ENCODE data around the gene CLRN1. TPM values are rescaled to one million over a fixed set of nuclear protein-coding genes. Genes with fewer than 3 reads are reported as not detected.

Gene CLRN1
- polyA plus RNA-seq, 1 of the 3 experiments (the other 2 are of a cell fraction): not detected

GRCh38 chr3:150898046-150898754 is 74.3 kb downstream of the CLRN1 start:
- H4K20me1 ChIP-seq (ENCODE audit: insufficient read depth): no peaks in the 10 kb centered on the region
- H3K9me2 ChIP-seq: no peaks in the 10 kb centered on the region
- no peaks in the 10 kb centered on the region for H3F3A ChIP-seq (replicated peaks; ENCODE audit: insufficient read depth)
- H2AFZ ChIP-seq (ENCODE audit: low read depth): no peak overlapping the region
- H3K27me3 ChIP-seq (ENCODE audit: insufficient read depth): peaks cover 33% of the 10 kb centered on the region; the same call in 1 of the 2 replicates
- no peaks in the 10 kb centered on the region for H3K79me2 ChIP-seq (ENCODE audit: insufficient read depth)
- no peaks in the 10 kb centered on the region for H3K9me3 ChIP-seq
- CTCF ChIA-PET: no interaction called here
- no peak overlapping the region for H3K27ac ChIP-seq (ENCODE audit: low read depth in 2 of 2, low read length in 1 of 2)
- POLR2A ChIA-PET: no interaction called here
- H3K36me3 ChIP-seq (replicated peaks in 1 of 2; ENCODE audit: control insufficient read depth in 1 of 2, insufficient read depth in 2 of 2, low read length in 1 of 2): no peaks in the 10 kb centered on the region
- no peaks in the 10 kb centered on the region; a peak in 1 of 4 replicates for H3K4me1 ChIP-seq (ENCODE audit: control insufficient read depth in 1 of 2, insufficient read depth in 2 of 2, low read depth in 1 of 2, low read length in 1 of 2)
- DNase-seq: no peak
- no peak overlapping the region for H3K9ac ChIP-seq
- TF ChIP-seq EZH2phosphoT487 (IDR thresholded peaks at IDR 0.05; ENCODE audit: borderline replicate concordance, low read depth): no peak
- no peak for TF ChIP-seq TCF12 (IDR thresholded peaks at IDR 0.05)
- TF ChIP-seq PBX3 (IDR thresholded peaks at IDR 0.05): no peak
- no peak for TF ChIP-seq FOXJ3 (CRISPR knock-in tag; IDR thresholded peaks at IDR 0.05)
- no peak for TF ChIP-seq USF2 (IDR thresholded peaks at IDR 0.05; ENCODE audit: borderline replicate concordance, low read depth, low read length)
- TF ChIP-seq GATA2 (CRISPR knock-in tag; IDR thresholded peaks at IDR 0.05): no peak
- TF ChIP-seq RCOR1 (IDR thresholded peaks at IDR 0.05; ENCODE audit: low read length): no peak
- no peak for TF ChIP-seq RAD21 (IDR thresholded peaks at IDR 0.05; ENCODE audit: low read length)
- TF ChIP-seq RFX5 (IDR thresholded peaks at IDR 0.05; ENCODE audit: low read length): no peak
- TF ChIP-seq RXRA (IDR thresholded peaks at IDR 0.05; ENCODE audit: borderline replicate concordance, low read depth): no peak
- no peak for TF ChIP-seq EP300 (IDR thresholded peaks at IDR 0.05; ENCODE audit: borderline replicate concordance in 1 of 2, low read depth in 1 of 2, low read length in 1 of 2)
- no peak for TF ChIP-seq SIN3A (IDR thresholded peaks at IDR 0.05; ENCODE audit: borderline replicate concordance, low read depth, low read length)
- TF ChIP-seq ZBTB33 (IDR thresholded peaks at IDR 0.05; ENCODE audit: borderline replicate concordance, low read depth): no peak
- 29% methylated on average over 3 of the region's 3 CpGs for WGBS (ENCODE audit: low lambda C conversion rate)
- H3K4me2 ChIP-seq: no peak overlapping the region
- no peak overlapping the region for H3K4me3 ChIP-seq (ENCODE audit: low read depth in 2 of 2, low read length in 1 of 2)

GRCh38 chr3:150897592-150897991 is 74.9 kb downstream of the CLRN1 start:
- no peaks in the 10 kb centered on the region for H4K20me1 ChIP-seq (ENCODE audit: insufficient read depth)

More at GRCh38 chr3:150897592-150897991, 74.9 kb downstream of the CLRN1 start:
- H3K79me2 ChIP-seq (ENCODE audit: insufficient read depth): no peaks in the 10 kb centered on the region
- ChIA-PET CTCF (no interaction called here), POLR2A (no interaction called here)
- no peaks in the 10 kb centered on the region; a peak in 1 of 4 replicates for H3K4me1 ChIP-seq (ENCODE audit: control insufficient read depth in 1 of 2, insufficient read depth in 2 of 2, low read depth in 1 of 2, low read length in 1 of 2)
- 24% methylated on average over 3 of the region's 3 CpGs for WGBS (ENCODE audit: low lambda C conversion rate)
- H3K9me3 ChIP-seq: no peaks in the 10 kb centered on the region
- H3K36me3 ChIP-seq (replicated peaks in 1 of 2; ENCODE audit: control insufficient read depth in 1 of 2, insufficient read depth in 2 of 2, low read length in 1 of 2): no peaks in the 10 kb centered on the region
- H3K27ac ChIP-seq (ENCODE audit: low read depth in 2 of 2, low read length in 1 of 2): no peak overlapping the region
- no peak overlapping the region for H3K9ac ChIP-seq
- no peak overlapping the region for H2AFZ ChIP-seq (ENCODE audit: low read depth)
- no peak overlapping the region for H3K4me3 ChIP-seq (ENCODE audit: low read depth in 2 of 2, low read length in 1 of 2)
- no peak for DNase-seq
- H3K27me3 ChIP-seq (ENCODE audit: insufficient read depth): peaks cover 33% of the 10 kb centered on the region; the same call in 1 of the 2 replicates
- TF ChIP-seq MAX (IDR thresholded peaks at IDR 0.05; ENCODE audit: low read depth) (no peak), POLR2AphosphoS5 (IDR thresholded peaks at IDR 0.05; ENCODE audit: low read depth, low read length) (no peak), FOXJ3 (CRISPR knock-in tag; IDR thresholded peaks at IDR 0.05) (no peak), ELF1 (IDR thresholded peaks at IDR 0.05) (no peak), ZBTB33 (IDR thresholded peaks at IDR 0.05; ENCODE audit: borderline replicate concordance, low read depth) (no peak), YY1 (IDR thresholded peaks at IDR 0.05; ENCODE audit: low read depth) (no peak)
- no peak overlapping the region for H3K4me2 ChIP-seq
- H3F3A ChIP-seq (replicated peaks; ENCODE audit: insufficient read depth): no peaks in the 10 kb centered on the region
- H3K9me2 ChIP-seq: no peaks in the 10 kb centered on the region

Measured in SK-N-SH (cell line).